ENCODE measurements around the gene HEATR5A.
"Not testable (repeated sequence)": the region's sequence is repeated elsewhere in the genome, so short reads cannot be mapped to it uniquely, and the experiment has no call there.

HEATR5A gene

GRCh38 chr14:31280132-31280870 lies 140.0 kb downstream of the HEATR5A start:
- no peak for DNase-seq

- no peak for DNase-seq
Observed at GRCh38 chr14:31278883-31279282, 141.5 kb downstream of the HEATR5A start.

GRCh38 chr14:31277085-31277484 lies 143.3 kb downstream of the HEATR5A start:
- no peak for DNase-seq

- not testable (repeated sequence) for DNase-seq
Observed at GRCh38 chr14:31276417-31276816, 143.9 kb downstream of the HEATR5A start.

GRCh38 chr14:31275731-31276130 lies 144.6 kb downstream of the HEATR5A start:
- no peak for DNase-seq

GRCh38 chr14:31271648-31272047 lies 148.7 kb downstream of the HEATR5A start:
- no peak for DNase-seq

GRCh38 chr14:31270196-31270772 lies 150.1 kb downstream of the HEATR5A start:
- no peak for DNase-seq

- DNase-seq, result no peak
Observed at GRCh38 chr14:31269634-31270195, 150.6 kb downstream of the HEATR5A start.

GRCh38 chr14:31268216-31268615 lies 152.1 kb downstream of the HEATR5A start:
- DNase-seq, result no peak

GRCh38 chr14:31266437-31267331 lies 153.7 kb downstream of the HEATR5A start:
- no peak for DNase-seq

GRCh38 chr14:31265701-31266398 lies 154.5 kb downstream of the HEATR5A start:
- DNase-seq, result no peak

- no peak for DNase-seq
Observed at GRCh38 chr14:31263485-31264133, 156.7 kb downstream of the HEATR5A start.

- DNase-seq, result no peak
Observed at GRCh38 chr14:31261859-31262731, 158.3 kb downstream of the HEATR5A start.

- no peak for DNase-seq
Observed at GRCh38 chr14:31261523-31261858, 158.9 kb downstream of the HEATR5A start.

- DNase-seq, result not testable (repeated sequence)
Observed at GRCh38 chr14:31259040-31259435, 161.3 kb downstream of the HEATR5A start.

- DNase-seq, result no peak
Observed at GRCh38 chr14:31258427-31259039, 161.8 kb downstream of the HEATR5A start.

GRCh38 chr14:31257554-31258426 lies 162.6 kb downstream of the HEATR5A start:
- DNase-seq, result not testable (repeated sequence)

GRCh38 chr14:31257244-31257553 lies 163.2 kb downstream of the HEATR5A start:
- DNase-seq, result no peak

- no peak for DNase-seq
Observed at GRCh38 chr14:31256534-31257243, 163.7 kb downstream of the HEATR5A start.
